Liver (tissue), 9 donors: ENCODE results near the gene ARMS2. TPM values are rescaled to one million over a fixed set of nuclear protein-coding genes. Genes with fewer than 3 reads are reported as not detected.

ENCODE experiments used
- DNase-seq: peaks from one replicate; pipeline ENCODE4 v3.0.0-alpha.2; 2017; ENCODE audit warnings: low spot score
- H3K27ac ChIP-seq, 2 donors: one replicate each; pipeline ENCODE4 v1.7.0; 2013; ENCODE audit warnings: inconsistent platforms in 2 of 2, low read length in 2 of 2, control low read depth in 1 of 2, low read depth in 1 of 2, mild to moderate bottlenecking in 1 of 2
- H3K27me3 ChIP-seq, 4 donors: one replicate each; pipeline versions ENCODE4 v1.6.1 to v1.7.0; 2013; ENCODE audit warnings: low read length in 3 of 4, inconsistent platforms in 1 of 4, mild to moderate bottlenecking in 1 of 4, moderate library complexity in 1 of 4; ENCODE audit not compliant: control insufficient read depth in 4 of 4, insufficient read depth in 4 of 4
- H3K36me3 ChIP-seq, 4 donors: one replicate each; pipeline versions ENCODE4 v1.6.1 to v1.7.0; 2013; ENCODE audit warnings: low read length in 3 of 4, mild to moderate bottlenecking in 3 of 4, low read depth in 1 of 4, moderate library complexity in 1 of 4; ENCODE audit not compliant: control insufficient read depth in 4 of 4, insufficient read depth in 3 of 4
- H3K4me1 ChIP-seq, 4 donors: one replicate each; pipeline versions ENCODE4 v1.6.1 to v1.7.0; 2013; ENCODE audit warnings: low read length in 3 of 4, mild to moderate bottlenecking in 3 of 4, moderate library complexity in 1 of 4; ENCODE audit not compliant: control insufficient read depth in 4 of 4, insufficient read depth in 4 of 4
- H3K4me3 ChIP-seq, 3 donors: one replicate each; pipeline versions ENCODE4 v1.6.1 to v1.7.0; 2013; ENCODE audit warnings: low read length in 3 of 3, control low read depth in 1 of 3, low read depth in 1 of 3, mild to moderate bottlenecking in 1 of 3
- H3K9ac ChIP-seq, 2 donors: one replicate each; pipeline ENCODE4 v1.7.0; 2013; ENCODE audit warnings: low read length in 2 of 2, mild to moderate bottlenecking in 2 of 2, moderate library complexity in 2 of 2, control low read depth in 1 of 2, low read depth in 1 of 2
- H3K9me3 ChIP-seq, 4 donors: one replicate each; pipeline versions ENCODE4 v1.6.1 to v1.7.0; 2013; ENCODE audit warnings: low read length in 3 of 4; ENCODE audit not compliant: control insufficient read depth in 4 of 4
- FOXA1 ChIP-seq: IDR thresholded peaks from 2 replicates; pipeline ENCODE4 v1.6.1; 2016; ENCODE audit warnings: antibody characterized with exemption
- FOXA2 ChIP-seq: IDR thresholded peaks from 2 replicates; pipeline ENCODE4 v1.6.1; 2016; ENCODE audit warnings: antibody characterized with exemption
- GABPA ChIP-seq, 2 donors: IDR thresholded peaks in 1 of 2; conservative IDR thresholded peaks in 1 of 2; 2 replicates each; pipeline ENCODE4 v1.6.1; 2016; ENCODE audit warnings: antibody characterized with exemption in 2 of 2, mild to moderate bottlenecking in 1 of 2, moderate library complexity in 1 of 2
- HNF4G ChIP-seq: IDR thresholded peaks from 2 replicates; pipeline ENCODE4 v1.6.1; 2016; ENCODE audit warnings: antibody characterized with exemption
- JUND ChIP-seq, 2 donors: IDR thresholded peaks; 2 replicates each; pipeline ENCODE4 v1.6.1; 2016; ENCODE audit warnings: antibody characterized with exemption in 2 of 2
- NR2F2 ChIP-seq: IDR thresholded peaks from 2 replicates; pipeline ENCODE4 v1.6.1; 2016; ENCODE audit warnings: antibody characterized with exemption
- RAD21 ChIP-seq, 2 donors: IDR thresholded peaks; 2 replicates each; pipeline ENCODE4 v1.6.1; 2016; ENCODE audit warnings: antibody characterized with exemption in 2 of 2, mild to moderate bottlenecking in 2 of 2
- SP1 ChIP-seq: IDR thresholded peaks from 2 replicates; pipeline ENCODE4 v1.6.1; 2018; ENCODE audit warnings: antibody characterized with exemption, mild to moderate bottlenecking
- TAF1 ChIP-seq: conservative IDR thresholded peaks from 2 replicates; pipeline ENCODE4 v1.6.1; 2016; ENCODE audit warnings: antibody characterized with exemption, mild to moderate bottlenecking
- YY1 ChIP-seq: IDR thresholded peaks from 2 replicates; pipeline ENCODE4 v1.6.1; 2016; ENCODE audit warnings: antibody characterized with exemption, mild to moderate bottlenecking
- WGBS: extraction: QIAGEN DNeasy Blood & Tissue Kit; methylation state at CpG from one replicate; pipeline ENCODE4 v1.1.7; 2013; 5-methylcytosine and 5-hydroxymethylcytosine counted together
- polyA plus RNA-seq, 2 donors: library from polyadenylated mRNA; stranded (reverse) in 1 of 2; unstranded in 1 of 2; fragments of 200-250 nt in 1 of 2; fragments of >200 nt in 1 of 2; fragmentation: Nextera tagmentation in 1 of 2; extraction: Ambion mirVana in 1 of 2; gene quantifications; one replicate each; pipeline versions ENCODE4 v1.2.1 to v1.2.3, GENCODE V29; 2013 to 2015
- total RNA-seq, 2 donors: library from RNA; depleted of rRNA; stranded (reverse); fragments of >200 nt; gene quantifications; one replicate each; pipeline ENCODE4 v1.2.3, GENCODE V29; 2014
- TF ChIP-seq, protein P1 (sequence below): fragments of 150-350 bp; IDR thresholded peaks from 2 replicates; pipeline ENCODE4 v1.5.1; 2017; ENCODE audit warnings: improper control_type of control experiment, low read depth, low read length; ENCODE audit not compliant: missing input control
- TF ChIP-seq, protein P2 (sequence below): IDR thresholded peaks from 2 replicates; pipeline ENCODE4 v1.6.1; 2016; ENCODE audit warnings: antibody characterized with exemption
- TF ChIP-seq, protein P3 (sequence below): IDR thresholded peaks from 2 replicates; pipeline ENCODE4 v1.6.1; 2016; ENCODE audit warnings: antibody characterized with exemption, mild to moderate bottlenecking
- TF ChIP-seq, protein P4 (sequence below): IDR thresholded peaks from 2 replicates; pipeline ENCODE4 v1.6.1; 2016; ENCODE audit warnings: antibody characterized with exemption
- donor health status: healthy.
- donor health status: healthy.
- donor health status: healthy.
- donor health status: healthy.
- donor health status: healthy.

The ARMS2 gene
- total and polyA plus RNA-seq, 4 donors = 0.17 TPM; not detected in 3

DNA sequence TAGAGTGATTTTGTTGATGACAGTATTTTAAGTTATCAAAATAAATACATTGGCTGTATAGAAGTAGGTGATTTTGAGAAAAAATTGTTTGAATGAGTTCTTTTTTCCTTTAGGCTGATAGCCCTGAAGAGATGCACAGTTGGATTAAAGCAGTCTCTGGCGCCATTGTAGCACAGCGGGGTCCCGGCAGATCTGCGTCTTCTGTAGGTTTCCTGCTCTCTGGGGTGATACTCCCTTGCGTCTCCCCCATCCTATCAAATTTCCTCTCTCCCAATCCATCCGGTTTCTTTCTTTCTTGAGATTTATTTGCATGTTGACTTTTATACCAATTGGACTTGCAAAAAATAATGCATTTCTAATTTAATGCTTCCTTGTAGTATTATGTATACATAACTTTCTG, 27.6 kb upstream of the ARMS2 start:
- Histone ChIP-seq H3K4me1 (no peaks in the 10 kb centered on the region), H3K27ac (no peak overlapping the region), H3K27me3 (no peaks in the 10 kb centered on the region), H3K9me3 (no peaks in the 10 kb centered on the region), H3K4me3 (no peak overlapping the region), H3K36me3 (peaks cover 6 to 14% (median 9%) of the 10 kb centered on the region in 4 donors), H3K9ac (no peak overlapping the region)
- DNase-seq = no peak
- TF ChIP-seq NR2F2 (no peak), FOXA2 (no peak), TAF1 (no peak), JUND (IDR thresholded peaks at IDR 0.05) (no peak), YY1 (no peak), HNF4G (no peak), RAD21 (IDR thresholded peaks at IDR 0.05) (no peak), SP1 (no peak)
- 92% methylated on average over 6 of the region's 6 CpGs for WGBS

DNA sequence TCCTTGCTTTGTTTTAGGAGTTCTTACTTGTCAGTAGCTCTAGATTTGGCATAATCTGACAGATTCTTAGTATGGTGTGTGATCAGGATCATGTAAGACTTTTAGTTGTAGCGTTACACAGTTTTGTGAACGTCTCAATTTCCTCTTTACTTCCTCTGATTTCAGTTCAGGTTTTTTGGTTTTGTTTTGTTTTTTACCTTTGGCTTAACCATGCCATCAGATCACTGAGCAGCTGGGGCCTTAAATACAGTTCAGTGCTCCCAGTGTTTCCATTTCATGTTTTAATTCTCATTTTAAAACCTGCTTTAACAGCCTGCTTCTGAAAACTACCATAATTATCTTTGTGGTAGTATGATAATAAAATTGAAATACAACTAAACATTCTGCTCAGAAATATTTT, 27.2 kb upstream of the ARMS2 start:
- Histone ChIP-seq H3K4me1 (no peaks in the 10 kb centered on the region), H3K27ac (no peak overlapping the region), H3K36me3 (peaks cover 6 to 14% (median 9%) of the 10 kb centered on the region in 4 donors), H3K9ac (no peak overlapping the region), H3K4me3 (no peak overlapping the region), H3K27me3 (no peaks in the 10 kb centered on the region), H3K9me3 (no peaks in the 10 kb centered on the region)
- WGBS = 74% methylated on average over 2 of the region's 2 CpGs
- no peak for DNase-seq
- TF ChIP-seq, protein P1, sequence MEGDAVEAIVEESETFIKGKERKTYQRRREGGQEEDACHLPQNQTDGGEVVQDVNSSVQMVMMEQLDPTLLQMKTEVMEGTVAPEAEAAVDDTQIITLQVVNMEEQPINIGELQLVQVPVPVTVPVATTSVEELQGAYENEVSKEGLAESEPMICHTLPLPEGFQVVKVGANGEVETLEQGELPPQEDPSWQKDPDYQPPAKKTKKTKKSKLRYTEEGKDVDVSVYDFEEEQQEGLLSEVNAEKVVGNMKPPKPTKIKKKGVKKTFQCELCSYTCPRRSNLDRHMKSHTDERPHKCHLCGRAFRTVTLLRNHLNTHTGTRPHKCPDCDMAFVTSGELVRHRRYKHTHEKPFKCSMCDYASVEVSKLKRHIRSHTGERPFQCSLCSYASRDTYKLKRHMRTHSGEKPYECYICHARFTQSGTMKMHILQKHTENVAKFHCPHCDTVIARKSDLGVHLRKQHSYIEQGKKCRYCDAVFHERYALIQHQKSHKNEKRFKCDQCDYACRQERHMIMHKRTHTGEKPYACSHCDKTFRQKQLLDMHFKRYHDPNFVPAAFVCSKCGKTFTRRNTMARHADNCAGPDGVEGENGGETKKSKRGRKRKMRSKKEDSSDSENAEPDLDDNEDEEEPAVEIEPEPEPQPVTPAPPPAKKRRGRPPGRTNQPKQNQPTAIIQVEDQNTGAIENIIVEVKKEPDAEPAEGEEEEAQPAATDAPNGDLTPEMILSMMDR = no peak
- TF ChIP-seq YY1 (no peak), SP1 (no peak), FOXA2 (no peak), FOXA1 (no peak), JUND (IDR thresholded peaks at IDR 0.05) (no peak), RAD21 (IDR thresholded peaks at IDR 0.05) (no peak), GABPA (IDR thresholded peaks at IDR 0.05 in 1 of 2, conservative IDR thresholded peaks at IDR 0.05 in 1 of 2) (no peak), HNF4G (no peak)
- TF ChIP-seq, protein P2, sequence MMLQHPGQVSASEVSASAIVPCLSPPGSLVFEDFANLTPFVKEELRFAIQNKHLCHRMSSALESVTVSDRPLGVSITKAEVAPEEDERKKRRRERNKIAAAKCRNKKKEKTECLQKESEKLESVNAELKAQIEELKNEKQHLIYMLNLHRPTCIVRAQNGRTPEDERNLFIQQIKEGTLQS = no peak
- TF ChIP-seq, protein P3, sequence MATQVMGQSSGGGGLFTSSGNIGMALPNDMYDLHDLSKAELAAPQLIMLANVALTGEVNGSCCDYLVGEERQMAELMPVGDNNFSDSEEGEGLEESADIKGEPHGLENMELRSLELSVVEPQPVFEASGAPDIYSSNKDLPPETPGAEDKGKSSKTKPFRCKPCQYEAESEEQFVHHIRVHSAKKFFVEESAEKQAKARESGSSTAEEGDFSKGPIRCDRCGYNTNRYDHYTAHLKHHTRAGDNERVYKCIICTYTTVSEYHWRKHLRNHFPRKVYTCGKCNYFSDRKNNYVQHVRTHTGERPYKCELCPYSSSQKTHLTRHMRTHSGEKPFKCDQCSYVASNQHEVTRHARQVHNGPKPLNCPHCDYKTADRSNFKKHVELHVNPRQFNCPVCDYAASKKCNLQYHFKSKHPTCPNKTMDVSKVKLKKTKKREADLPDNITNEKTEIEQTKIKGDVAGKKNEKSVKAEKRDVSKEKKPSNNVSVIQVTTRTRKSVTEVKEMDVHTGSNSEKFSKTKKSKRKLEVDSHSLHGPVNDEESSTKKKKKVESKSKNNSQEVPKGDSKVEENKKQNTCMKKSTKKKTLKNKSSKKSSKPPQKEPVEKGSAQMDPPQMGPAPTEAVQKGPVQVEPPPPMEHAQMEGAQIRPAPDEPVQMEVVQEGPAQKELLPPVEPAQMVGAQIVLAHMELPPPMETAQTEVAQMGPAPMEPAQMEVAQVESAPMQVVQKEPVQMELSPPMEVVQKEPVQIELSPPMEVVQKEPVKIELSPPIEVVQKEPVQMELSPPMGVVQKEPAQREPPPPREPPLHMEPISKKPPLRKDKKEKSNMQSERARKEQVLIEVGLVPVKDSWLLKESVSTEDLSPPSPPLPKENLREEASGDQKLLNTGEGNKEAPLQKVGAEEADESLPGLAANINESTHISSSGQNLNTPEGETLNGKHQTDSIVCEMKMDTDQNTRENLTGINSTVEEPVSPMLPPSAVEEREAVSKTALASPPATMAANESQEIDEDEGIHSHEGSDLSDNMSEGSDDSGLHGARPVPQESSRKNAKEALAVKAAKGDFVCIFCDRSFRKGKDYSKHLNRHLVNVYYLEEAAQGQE = no peak
- TF ChIP-seq, protein P4, sequence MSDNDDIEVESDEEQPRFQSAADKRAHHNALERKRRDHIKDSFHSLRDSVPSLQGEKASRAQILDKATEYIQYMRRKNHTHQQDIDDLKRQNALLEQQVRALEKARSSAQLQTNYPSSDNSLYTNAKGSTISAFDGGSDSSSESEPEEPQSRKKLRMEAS = no peak
